Measurements from ENCODE around the gene CALB2. TPM values are rescaled to one million over a fixed set of nuclear protein-coding genes. Genes with fewer than 3 reads are reported as not detected.

CALB2 gene
- polyA plus RNA-seq, 1 donor from 2014 or later, result 1.1 TPM

DNA sequence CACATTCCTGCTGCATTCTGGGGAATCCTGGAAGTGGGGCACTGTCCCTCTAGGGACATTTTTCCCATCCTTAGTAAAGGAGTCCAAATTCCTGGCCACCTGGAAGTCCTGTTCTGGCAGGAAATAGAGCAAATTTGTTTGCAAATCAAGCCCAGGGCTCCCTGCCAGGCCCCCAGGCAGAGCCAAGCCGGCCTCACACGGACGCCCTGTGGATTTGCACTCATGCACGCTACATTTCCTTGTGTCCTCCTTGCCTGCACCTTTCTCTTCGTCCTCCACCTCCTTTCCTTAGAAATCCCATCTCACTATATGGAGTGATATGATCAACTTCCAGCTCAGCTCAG lies 7.0 kb upstream of the CALB2 start:
- H3K36me3 ChIP-seq (ENCODE audit: insufficient read depth, low read length), result no peaks in the 10 kb centered on the region

GRCh38 chr16:71352466-71352865 lies 6.1 kb upstream of the CALB2 start:
- Histone ChIP-seq H3K79me2 (replicated peaks; ENCODE audit: insufficient read depth, low read length) (no peaks in the 10 kb centered on the region), H3K27ac (ENCODE audit: low read length) (no peak overlapping the region), H3K4me3 (ENCODE audit: low read length) (no peak overlapping the region), H3K4me2 (ENCODE audit: low read length) (no peak overlapping the region), H3K27me3 (ENCODE audit: insufficient read depth, low read depth, low read length) (no peaks in the 10 kb centered on the region), H3F3A (ENCODE audit: insufficient read depth, low read length, poor library complexity, severe bottlenecking) (no peaks in the 10 kb centered on the region), H3K9me3 (ENCODE audit: low read length) (no peaks in the 10 kb centered on the region), H4K20me1 (ENCODE audit: insufficient read depth) (no peaks in the 10 kb centered on the region), H2AFZ (ENCODE audit: low read depth, low read length) (no peak overlapping the region), H3K36me3 (ENCODE audit: insufficient read depth, low read length) (no peaks in the 10 kb centered on the region), H3K9me2 (ENCODE audit: insufficient read depth, low read length) (no peaks in the 10 kb centered on the region), H3K9ac (ENCODE audit: low read length) (no peak overlapping the region)
- TF ChIP-seq EZH2 (IDR thresholded peaks at IDR 0.05; ENCODE audit: borderline replicate concordance, insufficient read depth, low read length, poor library complexity, severe bottlenecking) (no peak), EP300 (conservative IDR thresholded peaks at IDR 0.05; ENCODE audit: poor library complexity, severe bottlenecking) (no peak), TAF1 (IDR thresholded peaks at IDR 0.05; ENCODE audit: low read depth) (no peak)

More for the DNA sequence above, 7.0 kb upstream of the CALB2 start:
- H3K27me3 ChIP-seq (ENCODE audit: insufficient read depth, low read depth, low read length), result no peaks in the 10 kb centered on the region
- TF ChIP-seq EZH2 (IDR thresholded peaks at IDR 0.05; ENCODE audit: borderline replicate concordance, insufficient read depth, low read length, poor library complexity, severe bottlenecking), result no peak
- TF ChIP-seq RAD21 (conservative IDR thresholded peaks at IDR 0.05), result no peak
- no peaks in the 10 kb centered on the region for H3K9me2 ChIP-seq (ENCODE audit: insufficient read depth, low read length)
- no peak overlapping the region for H3K27ac ChIP-seq (ENCODE audit: low read length)
- no peak overlapping the region for H3K9ac ChIP-seq (ENCODE audit: low read length)
- H3K4me2 ChIP-seq (ENCODE audit: low read length), result no peak overlapping the region
- H3K79me2 ChIP-seq (replicated peaks; ENCODE audit: insufficient read depth, low read length), result no peaks in the 10 kb centered on the region
- no peak overlapping the region for H3K4me3 ChIP-seq (ENCODE audit: low read length)
- no peaks in the 10 kb centered on the region for H4K20me1 ChIP-seq (ENCODE audit: insufficient read depth)
- no peaks in the 10 kb centered on the region for H3F3A ChIP-seq (ENCODE audit: insufficient read depth, low read length, poor library complexity, severe bottlenecking)
- no peaks in the 10 kb centered on the region for H3K9me3 ChIP-seq (ENCODE audit: low read length)
- no peak overlapping the region for H2AFZ ChIP-seq (ENCODE audit: low read depth, low read length)

- H3K36me3 ChIP-seq (ENCODE audit: insufficient read depth, low read length), result no peaks in the 10 kb centered on the region
- no peaks in the 10 kb centered on the region for H3K27me3 ChIP-seq (ENCODE audit: insufficient read depth, low read depth, low read length)
- H3F3A ChIP-seq (ENCODE audit: insufficient read depth, low read length, poor library complexity, severe bottlenecking), result no peaks in the 10 kb centered on the region
- H3K9ac ChIP-seq (ENCODE audit: low read length), result no peak overlapping the region
- H4K20me1 ChIP-seq (ENCODE audit: insufficient read depth), result no peaks in the 10 kb centered on the region
- no peak overlapping the region for H2AFZ ChIP-seq (ENCODE audit: low read depth, low read length)
- TF ChIP-seq, protein P1, sequence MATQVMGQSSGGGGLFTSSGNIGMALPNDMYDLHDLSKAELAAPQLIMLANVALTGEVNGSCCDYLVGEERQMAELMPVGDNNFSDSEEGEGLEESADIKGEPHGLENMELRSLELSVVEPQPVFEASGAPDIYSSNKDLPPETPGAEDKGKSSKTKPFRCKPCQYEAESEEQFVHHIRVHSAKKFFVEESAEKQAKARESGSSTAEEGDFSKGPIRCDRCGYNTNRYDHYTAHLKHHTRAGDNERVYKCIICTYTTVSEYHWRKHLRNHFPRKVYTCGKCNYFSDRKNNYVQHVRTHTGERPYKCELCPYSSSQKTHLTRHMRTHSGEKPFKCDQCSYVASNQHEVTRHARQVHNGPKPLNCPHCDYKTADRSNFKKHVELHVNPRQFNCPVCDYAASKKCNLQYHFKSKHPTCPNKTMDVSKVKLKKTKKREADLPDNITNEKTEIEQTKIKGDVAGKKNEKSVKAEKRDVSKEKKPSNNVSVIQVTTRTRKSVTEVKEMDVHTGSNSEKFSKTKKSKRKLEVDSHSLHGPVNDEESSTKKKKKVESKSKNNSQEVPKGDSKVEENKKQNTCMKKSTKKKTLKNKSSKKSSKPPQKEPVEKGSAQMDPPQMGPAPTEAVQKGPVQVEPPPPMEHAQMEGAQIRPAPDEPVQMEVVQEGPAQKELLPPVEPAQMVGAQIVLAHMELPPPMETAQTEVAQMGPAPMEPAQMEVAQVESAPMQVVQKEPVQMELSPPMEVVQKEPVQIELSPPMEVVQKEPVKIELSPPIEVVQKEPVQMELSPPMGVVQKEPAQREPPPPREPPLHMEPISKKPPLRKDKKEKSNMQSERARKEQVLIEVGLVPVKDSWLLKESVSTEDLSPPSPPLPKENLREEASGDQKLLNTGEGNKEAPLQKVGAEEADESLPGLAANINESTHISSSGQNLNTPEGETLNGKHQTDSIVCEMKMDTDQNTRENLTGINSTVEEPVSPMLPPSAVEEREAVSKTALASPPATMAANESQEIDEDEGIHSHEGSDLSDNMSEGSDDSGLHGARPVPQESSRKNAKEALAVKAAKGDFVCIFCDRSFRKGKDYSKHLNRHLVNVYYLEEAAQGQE (IDR thresholded peaks at IDR 0.05; ENCODE audit: borderline replicate concordance), result no peak
- no peaks in the 10 kb centered on the region for H3K9me2 ChIP-seq (ENCODE audit: insufficient read depth, low read length)
- no peaks in the 10 kb centered on the region for H3K9me3 ChIP-seq (ENCODE audit: low read length)
- no peak overlapping the region for H3K4me3 ChIP-seq (ENCODE audit: low read length)
- no peak overlapping the region for H3K4me2 ChIP-seq (ENCODE audit: low read length)
- H3K27ac ChIP-seq (ENCODE audit: low read length), result no peak overlapping the region
- no peaks in the 10 kb centered on the region for H3K79me2 ChIP-seq (replicated peaks; ENCODE audit: insufficient read depth, low read length)
Measured at GRCh38 chr16:71352963-71353460, 5.5 kb upstream of the CALB2 start.

DNA sequence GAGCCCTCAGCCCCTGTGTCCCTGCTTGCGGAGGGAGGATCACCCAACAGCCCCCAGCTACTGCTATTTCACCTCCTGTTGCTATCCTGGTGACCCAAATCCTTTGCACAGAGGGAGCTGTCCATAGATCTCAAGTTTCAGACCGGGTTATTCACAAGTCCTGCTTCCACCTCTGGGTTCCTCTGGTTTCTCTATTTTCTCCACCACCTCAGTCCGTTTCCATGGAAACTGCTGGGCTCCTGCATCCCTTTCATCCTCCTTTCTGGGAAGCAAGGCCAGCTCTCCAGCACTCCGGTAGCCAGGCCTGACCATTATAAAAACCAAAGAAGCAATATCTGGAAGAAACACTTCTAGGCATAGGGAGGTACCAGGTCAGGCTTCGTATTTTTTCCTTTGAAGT lies 4.8 kb upstream of the CALB2 start:
- Histone ChIP-seq H3K9ac (ENCODE audit: low read length) (no peak overlapping the region), H3K4me2 (ENCODE audit: low read length) (no peak overlapping the region), H3F3A (ENCODE audit: insufficient read depth, low read length, poor library complexity, severe bottlenecking) (no peaks in the 10 kb centered on the region), H3K36me3 (ENCODE audit: insufficient read depth, low read length) (no peaks in the 10 kb centered on the region), H4K20me1 (ENCODE audit: insufficient read depth) (no peaks in the 10 kb centered on the region), H3K9me3 (ENCODE audit: low read length) (no peaks in the 10 kb centered on the region), H2AFZ (ENCODE audit: low read depth, low read length) (no peak overlapping the region), H3K79me2 (replicated peaks; ENCODE audit: insufficient read depth, low read length) (no peaks in the 10 kb centered on the region), H3K9me2 (ENCODE audit: insufficient read depth, low read length) (no peaks in the 10 kb centered on the region), H3K27ac (ENCODE audit: low read length) (peak overlapping the region; percentile 26), H3K27me3 (ENCODE audit: insufficient read depth, low read depth, low read length) (peaks cover 3% of the 10 kb centered on the region), H3K4me3 (ENCODE audit: low read length) (no peak overlapping the region)
- TF ChIP-seq, protein P2, sequence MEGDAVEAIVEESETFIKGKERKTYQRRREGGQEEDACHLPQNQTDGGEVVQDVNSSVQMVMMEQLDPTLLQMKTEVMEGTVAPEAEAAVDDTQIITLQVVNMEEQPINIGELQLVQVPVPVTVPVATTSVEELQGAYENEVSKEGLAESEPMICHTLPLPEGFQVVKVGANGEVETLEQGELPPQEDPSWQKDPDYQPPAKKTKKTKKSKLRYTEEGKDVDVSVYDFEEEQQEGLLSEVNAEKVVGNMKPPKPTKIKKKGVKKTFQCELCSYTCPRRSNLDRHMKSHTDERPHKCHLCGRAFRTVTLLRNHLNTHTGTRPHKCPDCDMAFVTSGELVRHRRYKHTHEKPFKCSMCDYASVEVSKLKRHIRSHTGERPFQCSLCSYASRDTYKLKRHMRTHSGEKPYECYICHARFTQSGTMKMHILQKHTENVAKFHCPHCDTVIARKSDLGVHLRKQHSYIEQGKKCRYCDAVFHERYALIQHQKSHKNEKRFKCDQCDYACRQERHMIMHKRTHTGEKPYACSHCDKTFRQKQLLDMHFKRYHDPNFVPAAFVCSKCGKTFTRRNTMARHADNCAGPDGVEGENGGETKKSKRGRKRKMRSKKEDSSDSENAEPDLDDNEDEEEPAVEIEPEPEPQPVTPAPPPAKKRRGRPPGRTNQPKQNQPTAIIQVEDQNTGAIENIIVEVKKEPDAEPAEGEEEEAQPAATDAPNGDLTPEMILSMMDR (IDR thresholded peaks at IDR 0.05; ENCODE audit: poor library complexity, severe bottlenecking), result no peak
- TF ChIP-seq MXI1 (conservative IDR thresholded peaks at IDR 0.05; ENCODE audit: poor library complexity, severe bottlenecking) (no peak), TAF1 (IDR thresholded peaks at IDR 0.05; ENCODE audit: low read depth) (no peak), EZH2 (IDR thresholded peaks at IDR 0.05; ENCODE audit: borderline replicate concordance, insufficient read depth, low read length, poor library complexity, severe bottlenecking) (no peak), SMC3 (conservative IDR thresholded peaks at IDR 0.05; ENCODE audit: poor library complexity) (no peak), RAD21 (conservative IDR thresholded peaks at IDR 0.05) (no peak), POLR2AphosphoS5 (IDR thresholded peaks at IDR 0.05) (no peak)
- TF ChIP-seq, protein P1 (IDR thresholded peaks at IDR 0.05; ENCODE audit: borderline replicate concordance), result no peak

All from neural cell (in vitro differentiated cells).